Stimulated activated CD4-positive, alpha-beta T cell treated with anti-CD3 and anti-CD28 coated beads, TNF-alpha, amount 100 ng/mL, for 4 hours (primary cell): Measurements from ENCODE around the gene BORA.
A peak's percentile ranks its signal among the peaks of the same experiment; 100 is the strongest.
"Not testable (repeated sequence)": the region's sequence is repeated elsewhere in the genome, so short reads cannot be mapped to it uniquely, and the experiment has no call there.

ENCODE experiments used
- DNase-seq, 3 experiments: peaks; one replicate each; pipeline ENCODE4 v3.0.0-alpha.2; 2020; ENCODE audit warnings: low read depth in 3 of 3

BORA gene

GRCh38 chr13:72763411-72763810 lies 35.7 kb downstream of the BORA start:
- DNase-seq = no peak

- DNase-seq = no peak
Observed at GRCh38 chr13:72774019-72774418, 46.3 kb downstream of the BORA start.

- peak; percentile 85 to 91 (median 89) for DNase-seq
Observed at GRCh38 chr13:72781451-72782439, 54.0 kb downstream of the BORA start, which contains the start of the genes DIS3 and PIBF1. Gene DIS3 (minus strand): TSS chr13:72781900. CDS start chr13:72781832, 68 bp downstream. Gene PIBF1 (plus strand): TSS chr13:72782133. CDS start chr13:72783470, 1,337 bp downstream.

- no peak for DNase-seq
Observed at GRCh38 chr13:72782717-72783116, 55.0 kb downstream of the BORA start.

- not testable (repeated sequence) for DNase-seq
Observed at GRCh38 chr13:72784679-72785078, 57.0 kb downstream of the BORA start.

- DNase-seq = no peak
Observed at GRCh38 chr13:72788831-72789230, 61.1 kb downstream of the BORA start.

GRCh38 chr13:72792640-72793039 lies 64.9 kb downstream of the BORA start:
- DNase-seq = no peak

GRCh38 chr13:72798817-72799216 lies 71.1 kb downstream of the BORA start:
- no peak for DNase-seq

GRCh38 chr13:72804301-72804700 lies 76.6 kb downstream of the BORA start:
- DNase-seq = no peak
